GM18868 (cell line): ENCODE measurements around the gene AGO3.
A peak's percentile ranks its signal among the peaks of the same experiment; 100 is the strongest.

Experiments
- ATAC-seq: cut with Tn5 transposase; IDR thresholded peaks from one replicate; pipeline ENCODE4 v1.9.1; 2021; ENCODE audit warnings: mild to moderate bottlenecking, moderate library complexity; ENCODE audit not compliant: unreplicated experiment

The AGO3 gene

GRCh38 chr1:36080801-36081200 lies 149.9 kb downstream of the AGO3 start:
- no peak for ATAC-seq

- ATAC-seq, result no peak
Measured at GRCh38 chr1:36081926-36082485, 151.1 kb downstream of the AGO3 start.

- no peak for ATAC-seq
Measured at GRCh38 chr1:36083219-36083618, 152.3 kb downstream of the AGO3 start.

GRCh38 chr1:36083635-36084496 lies 153.0 kb downstream of the AGO3 start, which contains the start of gene TEKT2:
TSS of gene TEKT2 (plus strand) at chr1:36084094. CDS start at chr1:36084922, 828 bp downstream.
- no peak for ATAC-seq

GRCh38 chr1:36084497-36085115 lies 153.7 kb downstream of the AGO3 start:
- no peak for ATAC-seq

- ATAC-seq, result no peak
Measured at GRCh38 chr1:36085126-36085525, 154.2 kb downstream of the AGO3 start.

GRCh38 chr1:36085686-36086526 lies 155.0 kb downstream of the AGO3 start:
- ATAC-seq, result no peak

GRCh38 chr1:36086529-36087232 lies 155.8 kb downstream of the AGO3 start:
- no peak for ATAC-seq

- no peak for ATAC-seq
Measured at GRCh38 chr1:36087233-36088123, 156.6 kb downstream of the AGO3 start.

GRCh38 chr1:36088265-36088576 lies 157.3 kb downstream of the AGO3 start:
- ATAC-seq, result peak; percentile 6

GRCh38 chr1:36088577-36089392 lies 157.9 kb downstream of the AGO3 start, which contains the start of gene ADPRS:
TSS of gene ADPRS (plus strand) at chr1:36088892. CDS start at chr1:36088905, 13 bp downstream.
- ATAC-seq, result peak; percentile 77

- ATAC-seq, result no peak
Measured at GRCh38 chr1:36089393-36090121, 158.7 kb downstream of the AGO3 start.

GRCh38 chr1:36091141-36091540 lies 160.2 kb downstream of the AGO3 start:
- no peak for ATAC-seq

- no peak for ATAC-seq
Measured at GRCh38 chr1:36091698-36092097, 160.8 kb downstream of the AGO3 start.

GRCh38 chr1:36092166-36092797 lies 161.4 kb downstream of the AGO3 start:
- no peak for ATAC-seq

- no peak for ATAC-seq
Measured at GRCh38 chr1:36092798-36093185, 161.9 kb downstream of the AGO3 start.

- ATAC-seq, result no peak
Measured at GRCh38 chr1:36093226-36093625, 162.3 kb downstream of the AGO3 start.
